Measurements from ENCODE around the gene ANXA4. TPM values are rescaled to one million over a fixed set of nuclear protein-coding genes. Genes with fewer than 3 reads are reported as not detected.

The ANXA4 gene
- total RNA-seq, 3 donors from 2014 or later (not counting 1 experiment from before 2014, with no cell fraction given) = 44.6 to 63.6 (median 55.8) TPM

DNA sequence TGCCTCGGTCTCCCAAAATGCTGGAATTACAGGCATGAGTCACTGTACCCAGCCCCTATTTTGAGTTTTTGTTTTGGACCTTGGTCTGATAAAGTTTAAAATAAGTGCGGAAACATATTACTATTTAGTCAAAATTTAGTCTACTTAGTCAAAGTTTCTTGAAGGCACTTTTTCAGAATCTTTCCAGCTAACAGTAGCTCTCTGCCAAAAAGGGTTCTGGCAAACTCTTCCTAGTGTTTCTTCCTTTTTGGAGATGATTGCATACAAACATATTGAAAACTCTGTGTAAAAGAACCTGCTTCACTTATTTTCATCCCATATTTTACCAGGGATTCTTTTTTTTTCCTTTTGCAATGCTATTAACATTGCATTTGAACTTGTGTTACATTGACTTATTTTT, 116.3 kb downstream of the ANXA4 start:
- intact Hi-C loops (cut with micrococcal nuclease) = no loop called here
- Histone ChIP-seq H3K36me3 (ENCODE audit: control insufficient read depth, insufficient read depth, low read length) (peaks cover 21% of the 10 kb centered on the region), H3K27ac (ENCODE audit: low read length) (no peak overlapping the region), H3K4me3 (ENCODE audit: low read length) (no peak overlapping the region), H3K4me1 (ENCODE audit: control insufficient read depth, insufficient read depth, low read length) (no peaks in the 10 kb centered on the region), H3K27me3 (ENCODE audit: control insufficient read depth, insufficient read depth, low read length) (no peaks in the 10 kb centered on the region), H3K9me3 (ENCODE audit: control insufficient read depth, insufficient read depth, low read length) (no peaks in the 10 kb centered on the region)
- WGBS (ENCODE audit: insufficient coverage) = 100% methylated on average over 2 of the region's 2 CpGs
- TF ChIP-seq CTCF (IDR thresholded peaks at IDR 0.05) = no peak
- DNase-seq (no peak), ATAC-seq (no peak)
- Mint-ChIP-seq H3K27me3 (ENCODE audit: low read depth in 2 of 2) (no peaks in the 10 kb centered on the region), H3K4me3 (no peak overlapping the region), H3K36me3 (no peaks in the 10 kb centered on the region), H3K27ac (no peak overlapping the region), H3K9me3 (no peaks in the 10 kb centered on the region), H3K4me1 (no peaks in the 10 kb centered on the region)

DNA sequence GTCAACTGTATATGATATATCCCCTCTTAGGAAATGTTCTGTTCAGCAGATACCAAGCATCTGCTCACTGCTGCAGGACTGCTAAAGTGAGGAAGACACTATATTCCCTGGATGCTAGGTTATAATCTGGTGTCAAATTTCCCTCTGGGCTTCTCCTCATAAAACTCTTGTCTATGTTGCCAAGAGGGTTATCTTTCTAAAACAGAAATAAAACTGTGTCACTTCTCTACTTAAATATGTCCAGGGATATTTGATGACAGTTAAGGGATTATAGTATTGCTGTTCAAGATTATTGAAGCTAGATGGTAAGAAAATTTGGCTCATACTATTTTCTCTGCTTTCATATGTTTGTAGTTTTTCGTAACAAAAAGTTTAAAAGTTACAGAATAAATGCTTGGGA, 121.4 kb downstream of the ANXA4 start:
- no peaks in the 10 kb centered on the region for H3K27me3 Mint-ChIP-seq (ENCODE audit: low read depth in 2 of 2)
- ATAC-seq = no peak
- no peak overlapping the region for H3K27ac Mint-ChIP-seq
- no peak overlapping the region for H3K27ac ChIP-seq (ENCODE audit: low read length)
- no peak for DNase-seq
- H3K27me3 ChIP-seq (ENCODE audit: control insufficient read depth, insufficient read depth, low read length) = no peaks in the 10 kb centered on the region
- peaks cover 14% of the 10 kb centered on the region for H3K36me3 Mint-ChIP-seq
- no peak overlapping the region for H3K4me3 ChIP-seq (ENCODE audit: low read length)
- no peaks in the 10 kb centered on the region for H3K9me3 Mint-ChIP-seq
- intact Hi-C loops (cut with micrococcal nuclease) = no loop called here
- WGBS (ENCODE audit: insufficient coverage) = 100% methylated on average over 1 of the region's 1 CpG
- H3K4me1 Mint-ChIP-seq = no peaks in the 10 kb centered on the region
- no peak for TF ChIP-seq CTCF (IDR thresholded peaks at IDR 0.05)
- H3K9me3 ChIP-seq (ENCODE audit: control insufficient read depth, insufficient read depth, low read length) = no peaks in the 10 kb centered on the region
- no peak overlapping the region for H3K4me3 Mint-ChIP-seq
- H3K36me3 ChIP-seq (ENCODE audit: control insufficient read depth, insufficient read depth, low read length) = peaks cover 42% of the 10 kb centered on the region
- H3K4me1 ChIP-seq (ENCODE audit: control insufficient read depth, insufficient read depth, low read length) = no peaks in the 10 kb centered on the region

Other genes starting within 250 kb of the ANXA4 start
- gene AAK1, start 98.4 kb upstream of the ANXA4 start, total RNA-seq = 100 to 1,000 TPM; 174 to 249 (median 204) TPM
- 10 to 100 TPM; 34.6 to 49.4 (median 35.9) TPM for gene GMCL1, start 87.5 kb downstream of the ANXA4 start, total RNA-seq
- 10 to 100 TPM; 53.2 to 61.5 (median 58.2) TPM for gene SNRNP27, start 151.8 kb downstream of the ANXA4 start, total RNA-seq
- 100 to 1,000 TPM in 2 of 3 donors, 10 to 100 TPM in 1; 63.0 to 165 (median 112) TPM for gene MXD1, start 173.0 kb downstream of the ANXA4 start, total RNA-seq
- gene ASPRV1, start 219.5 kb downstream of the ANXA4 start, total RNA-seq = 1 to 10 TPM; 1.4 to 2.7 (median 1.9) TPM

Data from natural killer cell (primary cell).